Measurements from ENCODE around the gene CFLAR.

DNA sequence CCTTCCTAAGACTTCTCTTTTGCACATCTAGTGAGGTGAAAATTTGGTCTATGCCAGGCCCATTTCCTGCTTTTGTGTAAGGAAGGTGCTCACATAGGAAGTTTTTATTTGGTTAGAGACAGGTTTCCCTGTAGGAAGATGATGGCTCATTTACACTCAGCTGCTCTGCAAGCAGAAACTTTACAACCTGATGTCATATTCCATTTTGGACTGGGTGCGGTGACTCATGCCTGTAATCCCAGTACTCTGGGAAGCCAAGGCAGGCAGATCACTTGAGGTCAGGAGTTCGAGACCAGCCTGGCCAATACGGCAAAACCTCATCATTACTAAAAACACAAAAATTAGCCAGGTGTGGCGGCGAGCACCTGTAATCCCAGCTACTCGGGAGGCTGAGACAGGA lies 102.8 kb downstream of the CFLAR start:
- TF ChIP-seq, protein P1, sequence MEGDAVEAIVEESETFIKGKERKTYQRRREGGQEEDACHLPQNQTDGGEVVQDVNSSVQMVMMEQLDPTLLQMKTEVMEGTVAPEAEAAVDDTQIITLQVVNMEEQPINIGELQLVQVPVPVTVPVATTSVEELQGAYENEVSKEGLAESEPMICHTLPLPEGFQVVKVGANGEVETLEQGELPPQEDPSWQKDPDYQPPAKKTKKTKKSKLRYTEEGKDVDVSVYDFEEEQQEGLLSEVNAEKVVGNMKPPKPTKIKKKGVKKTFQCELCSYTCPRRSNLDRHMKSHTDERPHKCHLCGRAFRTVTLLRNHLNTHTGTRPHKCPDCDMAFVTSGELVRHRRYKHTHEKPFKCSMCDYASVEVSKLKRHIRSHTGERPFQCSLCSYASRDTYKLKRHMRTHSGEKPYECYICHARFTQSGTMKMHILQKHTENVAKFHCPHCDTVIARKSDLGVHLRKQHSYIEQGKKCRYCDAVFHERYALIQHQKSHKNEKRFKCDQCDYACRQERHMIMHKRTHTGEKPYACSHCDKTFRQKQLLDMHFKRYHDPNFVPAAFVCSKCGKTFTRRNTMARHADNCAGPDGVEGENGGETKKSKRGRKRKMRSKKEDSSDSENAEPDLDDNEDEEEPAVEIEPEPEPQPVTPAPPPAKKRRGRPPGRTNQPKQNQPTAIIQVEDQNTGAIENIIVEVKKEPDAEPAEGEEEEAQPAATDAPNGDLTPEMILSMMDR (IDR thresholded peaks at IDR 0.05) = no peak
- no peak for TF ChIP-seq POLR2A (IDR thresholded peaks at IDR 0.05)

Data from Peyer's patch (tissue), 4 donors.